Mesothelial cell of epicardium (in vitro differentiated cells): ENCODE measurements around the gene COL11A2. TPM values are rescaled to one million over a fixed set of nuclear protein-coding genes. Genes with fewer than 3 reads are reported as not detected.

Experiments
- DNase-seq, 2 experiments: peaks; one replicate each; pipeline ENCODE4 v3.0.0; 2021; ENCODE audit warnings: low spot score in 2 of 2; ENCODE audit not compliant: unreplicated experiment in 2 of 2
- H3K27ac Mint-ChIP-seq: 2 replicates; pipeline ENCODE4 v1.8.0; 2021; ENCODE audit warnings: mixed read lengths
- H3K27me3 Mint-ChIP-seq: 2 replicates; pipeline ENCODE4 v1.8.0; 2021; ENCODE audit warnings: low read depth, mixed read lengths
- H3K36me3 Mint-ChIP-seq: 2 replicates; pipeline ENCODE4 v1.8.0; 2021; ENCODE audit warnings: mixed read lengths
- H3K4me1 Mint-ChIP-seq: 2 replicates; pipeline ENCODE4 v1.8.0; 2021; ENCODE audit warnings: mixed read lengths
- H3K4me3 Mint-ChIP-seq: 2 replicates; pipeline ENCODE4 v1.8.0; 2021; ENCODE audit warnings: mild to moderate bottlenecking, moderate library complexity, mixed read lengths
- H3K9me3 Mint-ChIP-seq: 2 replicates; pipeline ENCODE4 v1.8.0; 2021; ENCODE audit warnings: mixed read lengths
- total RNA-seq: library from RNA; stranded (reverse); gene quantifications from 3 replicates; pipeline ENCODE4 v1.2.1, GENCODE V29; 2021
- TF ChIP-seq, protein P1 (sequence below): fragments of 200-600 bp; sonication (generic); IDR thresholded peaks from one replicate; pipeline ENCODE4 v1.5.0; 2021; ENCODE audit warnings: antibody characterized with exemption; ENCODE audit not compliant: unreplicated experiment

COL11A2 gene
- total RNA-seq, 1 donor from 2014 or later: 14.4 TPM

DNA sequence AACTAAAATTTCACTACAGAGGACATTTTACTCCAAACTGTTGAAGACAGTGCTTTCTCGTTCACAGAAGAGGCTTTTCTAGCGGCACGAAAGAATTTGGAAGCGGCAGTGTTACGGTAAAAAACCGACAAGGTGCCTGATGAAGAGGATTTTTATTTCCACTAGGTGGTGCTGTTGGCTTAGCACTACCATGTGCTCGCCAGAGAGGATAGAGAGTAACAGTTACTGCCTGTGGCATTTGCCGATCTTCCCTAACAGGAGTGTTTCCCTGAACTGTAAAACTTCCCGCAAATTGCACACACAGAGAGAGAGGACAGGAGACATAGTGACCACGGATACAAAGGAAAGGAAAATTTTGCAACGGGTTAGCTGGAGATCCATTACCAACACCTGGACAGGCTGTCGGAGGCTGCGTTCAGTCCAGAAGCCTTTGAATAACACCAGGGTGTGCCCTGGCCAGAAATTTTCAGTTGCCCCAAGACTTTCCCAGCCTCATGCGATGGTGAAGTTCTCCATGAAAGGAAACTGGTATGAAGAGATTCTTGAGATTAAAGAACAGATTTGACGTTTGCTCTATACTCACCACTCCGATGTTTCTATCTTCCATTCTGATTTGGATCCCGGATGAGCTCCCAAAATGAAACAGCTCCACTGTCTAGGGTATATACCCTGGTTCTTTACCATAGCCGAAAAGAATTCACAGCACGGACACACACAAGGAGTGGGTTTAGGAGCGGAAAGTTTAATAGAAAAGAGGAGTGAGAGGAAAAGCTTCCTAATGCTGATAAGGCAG lies 68.3 kb downstream of the COL11A2 start:
- no peak for DNase-seq
- Mint-ChIP-seq H3K4me1 (no peaks in the 10 kb centered on the region), H3K36me3 (peaks cover 10% of the 10 kb centered on the region), H3K27me3 (peaks cover 28% of the 10 kb centered on the region), H3K9me3 (peaks cover 12% of the 10 kb centered on the region), H3K4me3 (no peak overlapping the region), H3K27ac (no peak overlapping the region)
- TF ChIP-seq, protein P1, sequence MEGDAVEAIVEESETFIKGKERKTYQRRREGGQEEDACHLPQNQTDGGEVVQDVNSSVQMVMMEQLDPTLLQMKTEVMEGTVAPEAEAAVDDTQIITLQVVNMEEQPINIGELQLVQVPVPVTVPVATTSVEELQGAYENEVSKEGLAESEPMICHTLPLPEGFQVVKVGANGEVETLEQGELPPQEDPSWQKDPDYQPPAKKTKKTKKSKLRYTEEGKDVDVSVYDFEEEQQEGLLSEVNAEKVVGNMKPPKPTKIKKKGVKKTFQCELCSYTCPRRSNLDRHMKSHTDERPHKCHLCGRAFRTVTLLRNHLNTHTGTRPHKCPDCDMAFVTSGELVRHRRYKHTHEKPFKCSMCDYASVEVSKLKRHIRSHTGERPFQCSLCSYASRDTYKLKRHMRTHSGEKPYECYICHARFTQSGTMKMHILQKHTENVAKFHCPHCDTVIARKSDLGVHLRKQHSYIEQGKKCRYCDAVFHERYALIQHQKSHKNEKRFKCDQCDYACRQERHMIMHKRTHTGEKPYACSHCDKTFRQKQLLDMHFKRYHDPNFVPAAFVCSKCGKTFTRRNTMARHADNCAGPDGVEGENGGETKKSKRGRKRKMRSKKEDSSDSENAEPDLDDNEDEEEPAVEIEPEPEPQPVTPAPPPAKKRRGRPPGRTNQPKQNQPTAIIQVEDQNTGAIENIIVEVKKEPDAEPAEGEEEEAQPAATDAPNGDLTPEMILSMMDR: peak; percentile 26

DNA sequence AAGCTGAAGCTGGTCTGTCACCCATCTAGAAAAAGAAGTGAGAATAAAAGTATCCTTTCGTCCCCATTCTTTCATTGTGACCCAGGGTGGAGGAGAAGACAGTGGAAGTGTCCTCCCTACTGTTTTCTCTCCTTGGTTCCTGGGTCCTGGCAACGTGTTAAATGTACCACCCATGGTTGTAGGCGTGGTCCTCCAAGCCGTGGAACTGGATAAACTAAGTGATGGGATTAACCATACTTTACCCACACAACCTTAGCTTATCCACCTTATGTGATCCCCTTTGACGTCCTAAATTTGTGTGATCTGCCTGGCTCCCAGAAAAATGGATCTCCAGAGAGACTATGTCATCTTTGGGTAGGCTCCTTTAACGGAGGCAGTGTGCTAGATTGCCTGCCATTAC lies 69.1 kb downstream of the COL11A2 start:
- H3K27me3 Mint-ChIP-seq: peaks cover 27% of the 10 kb centered on the region
- H3K9me3 Mint-ChIP-seq: peaks cover 12% of the 10 kb centered on the region
- no peak overlapping the region for H3K27ac Mint-ChIP-seq
- DNase-seq: no peak
- peaks cover 4% of the 10 kb centered on the region for H3K4me1 Mint-ChIP-seq
- TF ChIP-seq, protein P1: no peak
- H3K36me3 Mint-ChIP-seq: peaks cover 10% of the 10 kb centered on the region
- no peak overlapping the region for H3K4me3 Mint-ChIP-seq

DNA sequence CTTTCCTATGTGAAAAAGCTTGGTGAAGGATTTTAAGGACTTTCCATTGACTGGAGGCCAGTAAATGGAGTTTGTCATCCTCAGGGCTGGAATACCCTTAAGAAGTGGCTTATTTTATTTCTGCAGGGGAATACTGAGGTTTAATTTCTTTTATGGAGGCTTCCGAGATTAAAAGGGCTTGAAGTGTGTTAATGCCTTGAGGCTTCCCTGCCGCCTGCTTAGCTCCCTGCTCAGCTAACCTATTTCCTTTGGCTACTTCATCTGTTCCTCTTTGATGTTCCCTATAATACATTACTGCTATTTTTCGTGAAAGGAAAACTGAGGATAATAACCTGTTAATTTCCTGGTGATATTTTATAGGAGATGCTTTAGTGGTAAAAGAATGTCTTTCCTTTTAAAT lies 72.3 kb downstream of the COL11A2 start:
- no peak for DNase-seq
- TF ChIP-seq, protein P1: no peak
- peaks cover 12% of the 10 kb centered on the region for H3K9me3 Mint-ChIP-seq
- peaks cover 21% of the 10 kb centered on the region for H3K4me1 Mint-ChIP-seq
- peaks cover 42% of the 10 kb centered on the region for H3K27me3 Mint-ChIP-seq
- no peak overlapping the region for H3K4me3 Mint-ChIP-seq
- peaks cover 10% of the 10 kb centered on the region for H3K36me3 Mint-ChIP-seq
- H3K27ac Mint-ChIP-seq: no peak overlapping the region

DNA sequence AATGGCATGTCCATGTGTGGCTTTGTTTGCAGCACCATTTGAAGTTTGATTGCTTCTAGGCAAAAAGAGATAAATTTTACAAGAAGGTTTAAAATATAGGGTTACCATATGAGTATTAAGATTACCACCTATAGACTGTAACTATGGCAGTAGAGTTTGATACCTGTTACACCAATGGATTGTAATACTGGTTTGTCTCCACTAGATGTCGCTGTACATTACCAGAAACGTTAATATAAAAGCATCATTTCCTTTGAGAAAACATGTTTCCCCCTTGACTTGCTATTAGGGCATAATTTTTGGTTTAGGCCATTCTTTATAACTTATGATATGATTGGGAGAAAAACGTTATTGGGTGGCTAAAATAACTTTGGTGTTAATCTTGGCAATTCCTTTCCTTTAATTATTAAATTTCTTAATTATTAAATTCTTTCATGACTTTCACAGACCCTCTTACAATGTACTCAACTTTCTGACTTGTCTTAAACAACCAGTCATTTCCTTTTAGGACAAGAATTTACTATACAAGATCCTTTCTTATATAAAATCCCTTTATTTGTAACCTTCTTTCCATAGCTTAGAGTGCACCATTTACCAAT lies 73.6 kb downstream of the COL11A2 start:
- peaks cover 21% of the 10 kb centered on the region for H3K4me1 Mint-ChIP-seq
- no peak for DNase-seq

DNA sequence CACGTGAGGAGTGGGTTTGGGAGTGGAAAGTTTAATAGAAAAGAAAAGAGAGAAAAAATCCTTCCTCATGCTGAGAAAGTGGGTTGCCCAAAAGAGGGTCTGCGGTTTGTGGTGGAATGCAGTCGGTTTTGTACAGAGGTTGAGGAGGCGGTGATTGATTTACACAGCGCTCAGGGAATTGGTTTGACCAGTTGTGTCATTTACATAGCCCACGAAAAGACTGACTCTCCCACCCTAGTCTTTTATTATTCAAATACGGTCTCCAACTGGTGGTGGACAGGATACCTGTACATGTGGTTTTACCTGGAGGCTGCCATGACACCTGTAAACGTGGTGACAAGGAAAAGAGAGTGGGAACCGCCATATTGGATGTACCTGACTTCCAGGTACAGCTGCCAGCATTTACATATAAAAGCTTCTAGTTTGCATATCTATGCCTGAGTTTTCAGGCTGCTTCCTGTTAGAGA lies 74.4 kb downstream of the COL11A2 start:
- H3K27me3 Mint-ChIP-seq: peaks cover 62% of the 10 kb centered on the region

More for the DNA sequence above, 73.6 kb downstream of the COL11A2 start:
- Mint-ChIP-seq H3K27ac (peak overlapping the region; percentile 86), H3K9me3 (peaks cover 4% of the 10 kb centered on the region), H3K27me3 (peaks cover 56% of the 10 kb centered on the region), H3K4me3 (peak overlapping the region; percentile 69), H3K36me3 (peaks cover 4% of the 10 kb centered on the region)
- TF ChIP-seq, protein P1: peak; percentile 93

More for the DNA sequence above, 74.4 kb downstream of the COL11A2 start:
- H3K4me3 Mint-ChIP-seq: peak overlapping the region; percentile 69
- H3K36me3 Mint-ChIP-seq: no peaks in the 10 kb centered on the region
- H3K9me3 Mint-ChIP-seq: no peaks in the 10 kb centered on the region
- DNase-seq: peak in 1 of 2 experiments; percentile 43
- peaks cover 21% of the 10 kb centered on the region for H3K4me1 Mint-ChIP-seq
- H3K27ac Mint-ChIP-seq: peak overlapping the region; percentile 86
- TF ChIP-seq, protein P1: no peak
